ENCODE results near the gene CDH12.

GRCh38 chr5:22604711-22605110 lies 248.4 kb downstream of the CDH12 start:
- TF ChIP-seq CTCF (IDR thresholded peaks at IDR 0.05; ENCODE audit: insufficient read depth, low read length, poor library complexity, severe bottlenecking) (no peak), EZH2phosphoT487 (conservative IDR thresholded peaks at IDR 0.05; ENCODE audit: low read length) (no peak)
